K562 (cell line): ENCODE data around the gene PDE4D. TPM values are rescaled to one million over a fixed set of nuclear protein-coding genes. Genes with fewer than 3 reads are reported as not detected.

ENCODE experiments used
- ATAC-seq: fragments of 200-7000 bp; cut with Tn5 transposase; 3 replicates; pipeline ENCODE4 v1.9.1; 2020; ENCODE audit warnings: moderate library complexity
- BruUV-seq: library from RNA; stranded (reverse); fragments of 400-500 nt; replicated peaks from 2 replicates; lab custom pipeline; 2021; lab: Mats Ljungman, UMichigan
- CTCF ChIA-PET: fragments of 300-600 bp; formaldehyde crosslinking; extraction: SDS; loops from one replicate; lab custom pipeline; 2021; ENCODE audit warnings: low intra/inter-chr PET ratio; lab: Yijun Ruan, JAX
- POLR2A ChIA-PET: fragments of 300-600, 350-650 bp; sonication (Branson Sonifier 250); formaldehyde crosslinking; extraction: SDS; loops from one replicate; lab custom pipeline; 2021; ENCODE audit warnings: antibody characterized with exemption, inconsistent platforms; lab: Yijun Ruan, JAX
- DNase-seq, 4 experiments: peaks; one replicate each; pipeline versions ENCODE4 v3.0.0 to v3.0.0-alpha.2; 2011 to 2018; ENCODE audit warnings: low spot score in 3 of 4, mixed read lengths in 3 of 4; ENCODE audit errors: extremely low read depth in 1 of 4
- FAIRE-seq: peaks from 2 replicates; lab custom pipeline; 2011; peaks lifted over from hg19 to GRCh38; lab: Jason Lieb, UNC
- H2AFZ ChIP-seq: 2 replicates; pipeline ENCODE4 v1.6.0; 2011; ENCODE audit warnings: low read depth, low read length, control low read depth, inconsistent platforms
- H3K27ac ChIP-seq: fragments of 200-600 bp; 3 replicates; pipeline ENCODE4 v1.8.0; 2011; ENCODE audit warnings: low read depth, mild to moderate bottlenecking, control low read depth, inconsistent platforms, low read length, moderate library complexity, mixed read lengths; ENCODE audit errors: extremely low read depth
- H3K27me3 ChIP-seq, 2 experiments: fragments of 300-600 bp in 1 of 2; 2 replicates in 1 of 2; 3 replicates in 1 of 2; pipeline versions ENCODE4 v1.6.0 to v1.8.0; 2011; ENCODE audit warnings: inconsistent platforms in 2 of 2, low read length in 2 of 2, mild to moderate bottlenecking in 1 of 2, mixed read lengths in 1 of 2, moderate library complexity in 1 of 2; ENCODE audit not compliant: control insufficient read depth in 2 of 2, insufficient read depth in 2 of 2
- H3K36me3 ChIP-seq: fragments of 300-600 bp; 3 replicates; pipeline ENCODE4 v1.8.0; 2011; ENCODE audit warnings: mild to moderate bottlenecking, low read length, inconsistent platforms; ENCODE audit not compliant: control insufficient read depth, insufficient read depth
- H3K4me1 ChIP-seq, 2 experiments: fragments of 200-600 bp in 1 of 2; replicated peaks in 1 of 2; 2 replicates in 1 of 2; 3 replicates in 1 of 2; pipeline versions ENCODE4 v1.5.1 to v1.8.0; 2011; ENCODE audit warnings: inconsistent platforms in 2 of 2, low read length in 2 of 2, mild to moderate bottlenecking in 1 of 2, mixed read lengths in 1 of 2, moderate library complexity in 1 of 2; ENCODE audit not compliant: control insufficient read depth in 2 of 2, insufficient read depth in 2 of 2
- H3K4me2 ChIP-seq: 2 replicates; pipeline ENCODE4 v1.6.1; 2011; ENCODE audit warnings: low read length, control low read depth, inconsistent platforms, mixed read lengths; ENCODE audit not compliant: insufficient read depth
- H3K4me3 ChIP-seq: fragments of 200-600 bp; sonication (generic), shearing (Covaris generic); 2 replicates; pipeline ENCODE4 v1.5.1; 2016; ENCODE audit warnings: control low read depth, inconsistent platforms
- H3K79me2 ChIP-seq: fragments of 200-600 bp; 3 replicates; pipeline ENCODE4 v1.8.0; 2011; ENCODE audit warnings: low read length, inconsistent platforms; ENCODE audit not compliant: control insufficient read depth, insufficient read depth
- H3K9ac ChIP-seq, 2 experiments: 2 replicates each; pipeline versions ENCODE4 v1.6.0 to v1.6.1; 2011; ENCODE audit warnings: low read depth in 2 of 2, low read length in 2 of 2, control low read depth in 1 of 2, inconsistent platforms in 1 of 2, mild to moderate bottlenecking in 1 of 2, mixed read lengths in 1 of 2; ENCODE audit not compliant: insufficient read depth in 1 of 2
- H3K9me1 ChIP-seq: one replicate; pipeline ENCODE4 v1.6.0; 2011; ENCODE audit warnings: inconsistent platforms, mild to moderate bottlenecking, low read length, moderate library complexity; ENCODE audit not compliant: control insufficient read depth, insufficient read depth
- H3K9me3 ChIP-seq: replicated peaks from 2 replicates; pipeline ENCODE4 v1.5.1; 2011; ENCODE audit warnings: low read depth, low read length, inconsistent platforms; ENCODE audit not compliant: control insufficient read depth, insufficient read depth
- H4K20me1 ChIP-seq: replicated peaks from 2 replicates; pipeline ENCODE4 v1.6.1; 2011; ENCODE audit warnings: low read length, inconsistent platforms, mixed read lengths; ENCODE audit not compliant: control insufficient read depth, insufficient read depth
- DIDO1 ChIP-seq: fragments of 450-650 bp; IDR thresholded peaks from 2 replicates; pipeline ENCODE4 v1.6.1; 2016; ENCODE audit warnings: low read depth, missing biosample characterization, missing genetic modification characterization
- FOS ChIP-seq: IDR thresholded peaks from 3 replicates; pipeline ENCODE4 v1.6.1; 2011; ENCODE audit not compliant: insufficient read length; ENCODE audit errors: extremely low read depth
- HDGF ChIP-seq: fragments of 450-650 bp; IDR thresholded peaks from 2 replicates; pipeline ENCODE4 v1.6.1; 2016
- HNRNPLL ChIP-seq: fragments of 200-400 bp; formaldehyde crosslinking; IDR thresholded peaks from 2 replicates; pipeline ENCODE4 v1.6.1; 2017; ENCODE audit warnings: low read length, low read depth, mild to moderate bottlenecking; ENCODE audit not compliant: poor library complexity, severe bottlenecking
- NFE2 ChIP-seq: IDR thresholded peaks from 2 replicates; pipeline ENCODE4 v1.6.1; 2014; ENCODE audit warnings: antibody characterized with exemption, low read depth
- RAD21 ChIP-seq, 2 experiments: fragments of 250-450 bp in 1 of 2; fragments of 450-650 bp in 1 of 2; sonication (Bioruptor Pico) in 1 of 2; formaldehyde crosslinking in 1 of 2; IDR thresholded peaks in 1 of 2; conservative IDR thresholded peaks in 1 of 2; 2 replicates each; pipeline versions ENCODE4 v1.4.0 to v1.8.0; 2020 to 2022; ENCODE audit warnings: mild to moderate bottlenecking in 2 of 2, moderate library complexity in 1 of 2
- RB1 ChIP-seq: fragments of 450-650 bp; IDR thresholded peaks from 2 replicates; pipeline ENCODE4 v1.6.1; 2017; ENCODE audit warnings: low read depth, mild to moderate bottlenecking
- RBM14 ChIP-seq: fragments of 200-400 bp; formaldehyde crosslinking; IDR thresholded peaks from 2 replicates; pipeline ENCODE4 v1.6.1; 2018; ENCODE audit warnings: low read depth, mild to moderate bottlenecking, low read length, moderate library complexity, borderline replicate concordance; ENCODE audit not compliant: insufficient read depth
- ZNF75A ChIP-seq: fragments of 450-650 bp; formaldehyde crosslinking; IDR thresholded peaks from 2 replicates; pipeline ENCODE4 v1.4.0; 2020; ENCODE audit warnings: mild to moderate bottlenecking
- ZNF830 ChIP-seq: fragments of 250-450 bp; sonication (Bioruptor Pico); IDR thresholded peaks from 2 replicates; pipeline ENCODE4 v1.5.0; 2021; ENCODE audit warnings: mild to moderate bottlenecking
- WGBS: fragments of 100-300 bp; shearing (Covaris generic); methylation state at CpG from one replicate; pipeline ENCODE4 v1.1.6; 2016; ENCODE audit warnings: low coverage, mixed read lengths; ENCODE audit not compliant: insufficient coverage; ENCODE audit errors: missing lambda C conversion rate; 5-methylcytosine and 5-hydroxymethylcytosine counted together
- in situ Hi-C: fragments of 300-500 bp; cut with MboI; formaldehyde crosslinking; loops from 4 replicates; pipeline ENCODE4 v1.15.0; 2018; ENCODE audit warnings: inconsistent platforms, mixed read lengths
- intact Hi-C: fragments of 100-400 bp; cut with micrococcal nuclease; formaldehyde crosslinking; loops from 2 replicates; pipeline ENCODE4 v1.14.2; 2022
- polyA plus RNA-seq, 8 experiments: library from polyadenylated mRNA; depleted of rRNA in 4 of 8; stranded (reverse) in 5 of 8; unstranded in 3 of 8; fragments of >200 nt; fragmentation: Nextera tagmentation in 2 of 8; fragmentation: Illumina TruSeq in 1 of 8; extraction: Ambion mirVana in 2 of 8; extraction: Trizol in 1 of 8; gene quantifications; 2 replicates each; pipeline versions ENCODE4 v1.2.1 to v1.2.3, GENCODE V29; 2011 to 2014; ENCODE audit warnings: inconsistent platforms in 1 of 8, missing spikeins in 1 of 8
- total RNA-seq, 7 experiments: library from RNA; depleted of rRNA in 6 of 7; stranded (reverse); fragments of >200 nt in 6 of 7; fragmentation: Illumina TruSeq in 2 of 7; extraction: Trizol in 2 of 7; gene quantifications; 2 replicates each; pipeline versions ENCODE4 v1.2.1 to v1.2.3, GENCODE V29; 2011 to 2021; ENCODE audit warnings: low replicate concordance in 1 of 7
- TF ChIP-seq, protein P1 (sequence below), 2 experiments: fragments of 450-650 bp; formaldehyde crosslinking in 1 of 2; IDR thresholded peaks; 2 replicates each; pipeline versions ENCODE4 v1.4.0 to v1.6.1; 2014 to 2020; ENCODE audit warnings: mild to moderate bottlenecking in 2 of 2, borderline replicate concordance in 1 of 2, low read depth in 1 of 2

PDE4D gene
- total and polyA plus RNA-seq, 9 of the 15 experiments (the other 6 are each of a cell fraction or from before 2014, with no cell fraction given) = 0.04 to 0.46 (median 0.13) TPM

DNA sequence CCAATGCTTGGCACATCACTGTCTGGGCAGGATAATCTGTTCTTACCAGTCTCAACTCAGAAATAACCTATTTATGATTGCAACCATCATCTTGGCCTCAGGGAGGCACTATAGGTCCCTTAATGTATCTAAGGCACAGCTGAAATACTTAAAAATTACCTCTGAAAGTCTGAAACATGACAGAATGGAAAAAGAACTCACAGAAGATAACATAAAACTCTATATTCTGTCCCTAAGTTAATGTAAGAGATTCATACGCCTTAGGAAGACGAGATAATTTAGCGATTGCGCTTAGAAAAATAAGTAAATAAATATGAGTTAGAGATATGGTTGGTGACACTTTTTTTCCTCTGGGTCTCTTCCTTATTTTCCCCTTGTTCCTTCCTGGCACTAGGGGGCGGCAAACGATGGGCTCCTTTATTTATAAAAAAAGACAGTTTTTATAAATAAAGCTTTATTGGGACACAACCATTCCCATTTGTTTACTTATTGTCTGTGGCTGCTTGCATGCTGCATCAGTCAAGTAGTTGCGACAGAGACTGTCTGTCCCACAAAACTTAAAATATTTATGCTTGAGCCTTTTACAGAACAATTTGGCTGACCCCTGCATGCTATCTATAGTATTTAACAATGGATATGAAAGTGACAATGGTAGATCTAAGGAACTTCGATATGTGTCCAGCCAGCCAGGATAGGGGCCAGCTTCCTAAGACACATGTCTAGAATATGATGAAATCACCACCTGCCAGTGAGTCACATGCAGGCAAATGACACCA lies 79.6 kb downstream of the PDE4D start (continued):
- TF ChIP-seq RAD21 (CRISPR knock-in tag; conservative IDR thresholded peaks at IDR 0.05 in 1 of 2, IDR thresholded peaks at IDR 0.05 in 1 of 2) = peak; percentile 66 to 78
- TF ChIP-seq FOS = no peak
- TF ChIP-seq HNRNPLL = no peak
- TF ChIP-seq NFE2 = no peak
- TF ChIP-seq HDGF = no peak
- TF ChIP-seq DIDO1 (tag) = no peak

DNA sequence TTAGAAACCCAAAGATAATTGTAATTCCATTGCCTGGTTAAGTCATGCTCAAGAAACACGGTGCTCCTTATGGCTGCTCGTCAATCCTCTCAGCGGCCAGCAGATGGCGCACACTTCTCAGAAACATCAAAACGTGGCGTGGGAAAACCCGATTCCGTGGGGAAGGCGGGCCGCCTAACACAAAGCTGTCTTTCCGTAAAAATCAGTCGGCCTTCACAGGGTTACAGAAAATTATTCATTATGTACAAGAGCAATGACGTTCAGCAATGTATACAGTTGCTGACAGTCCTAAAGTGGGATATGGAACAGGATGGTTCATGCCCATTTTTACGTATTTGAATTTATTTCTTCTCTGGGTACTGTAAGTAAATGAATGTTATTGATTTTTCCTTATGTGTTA lies 83.5 kb downstream of the PDE4D start:
- POLR2A ChIA-PET = no interaction called here
- TF ChIP-seq RBM14 (no peak), RB1 (peak; percentile 13; the same call in 1 of the 2 replicates), ZNF830 (CRISPR knock-in tag) (no peak), ZNF75A (CRISPR knock-in tag) (peak; percentile 99)
- TF ChIP-seq, protein P1, sequence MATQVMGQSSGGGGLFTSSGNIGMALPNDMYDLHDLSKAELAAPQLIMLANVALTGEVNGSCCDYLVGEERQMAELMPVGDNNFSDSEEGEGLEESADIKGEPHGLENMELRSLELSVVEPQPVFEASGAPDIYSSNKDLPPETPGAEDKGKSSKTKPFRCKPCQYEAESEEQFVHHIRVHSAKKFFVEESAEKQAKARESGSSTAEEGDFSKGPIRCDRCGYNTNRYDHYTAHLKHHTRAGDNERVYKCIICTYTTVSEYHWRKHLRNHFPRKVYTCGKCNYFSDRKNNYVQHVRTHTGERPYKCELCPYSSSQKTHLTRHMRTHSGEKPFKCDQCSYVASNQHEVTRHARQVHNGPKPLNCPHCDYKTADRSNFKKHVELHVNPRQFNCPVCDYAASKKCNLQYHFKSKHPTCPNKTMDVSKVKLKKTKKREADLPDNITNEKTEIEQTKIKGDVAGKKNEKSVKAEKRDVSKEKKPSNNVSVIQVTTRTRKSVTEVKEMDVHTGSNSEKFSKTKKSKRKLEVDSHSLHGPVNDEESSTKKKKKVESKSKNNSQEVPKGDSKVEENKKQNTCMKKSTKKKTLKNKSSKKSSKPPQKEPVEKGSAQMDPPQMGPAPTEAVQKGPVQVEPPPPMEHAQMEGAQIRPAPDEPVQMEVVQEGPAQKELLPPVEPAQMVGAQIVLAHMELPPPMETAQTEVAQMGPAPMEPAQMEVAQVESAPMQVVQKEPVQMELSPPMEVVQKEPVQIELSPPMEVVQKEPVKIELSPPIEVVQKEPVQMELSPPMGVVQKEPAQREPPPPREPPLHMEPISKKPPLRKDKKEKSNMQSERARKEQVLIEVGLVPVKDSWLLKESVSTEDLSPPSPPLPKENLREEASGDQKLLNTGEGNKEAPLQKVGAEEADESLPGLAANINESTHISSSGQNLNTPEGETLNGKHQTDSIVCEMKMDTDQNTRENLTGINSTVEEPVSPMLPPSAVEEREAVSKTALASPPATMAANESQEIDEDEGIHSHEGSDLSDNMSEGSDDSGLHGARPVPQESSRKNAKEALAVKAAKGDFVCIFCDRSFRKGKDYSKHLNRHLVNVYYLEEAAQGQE (IDR thresholded peaks at IDR 0.05; ENCODE audit: borderline replicate concordance) = peak; percentile 37; the same call in 1 of the 2 replicates
- TF ChIP-seq, protein P1 (CRISPR knock-in tag; IDR thresholded peaks at IDR 0.05; ENCODE audit: low read depth) = no peak

More for the DNA sequence above, 83.5 kb downstream of the PDE4D start:
- WGBS = 2% methylated on average over 14 of the region's 14 CpGs
- H3K79me2 ChIP-seq = no peaks in the 10 kb centered on the region
- in situ Hi-C loops = loop anchor here (10.0 to 25.0 kb wide), 3 partner anchors 865 to 1425 kb away; no protein-coding TSS in a partner anchor
- no peaks in the 10 kb centered on the region for H3K4me1 ChIP-seq
- FAIRE-seq (peak; percentile 75), DNase-seq (peak; percentile 54 to 79 (median 71)), ATAC-seq (peak; percentile 86)
- peak overlapping the region; percentile 50; the same call in 1 of the 2 replicates for H3K4me2 ChIP-seq
- no peaks in the 10 kb centered on the region for H3K9me3 ChIP-seq
- intact Hi-C loops = loop anchor here (2.0 to 10.0 kb wide), 5 partner anchors 355 to 837 kb away; no protein-coding TSS in a partner anchor
- no peaks in the 10 kb centered on the region for H3K36me3 ChIP-seq
- no TSS peak for BruUV-seq
- H3K4me3 ChIP-seq = no peak overlapping the region
- no peaks in the 10 kb centered on the region for H3K27me3 ChIP-seq
- H3K27ac ChIP-seq = no peak overlapping the region
- CTCF ChIA-PET = interaction anchor here (0.7 to 1.7 kb wide), 2 partner anchors 477 to 857 kb away, joined by 3 to 4 read pairs; no protein-coding TSS in a partner anchor
- no peak overlapping the region for H3K9ac ChIP-seq
- H2AFZ ChIP-seq = peak overlapping the region; percentile 71
- no peaks in the 10 kb centered on the region for H3K9me1 ChIP-seq
- no peaks in the 10 kb centered on the region for H4K20me1 ChIP-seq
